ENCODE data around the gene DNAJC25.
"Not testable (repeated sequence)": the region's sequence is repeated elsewhere in the genome, so short reads cannot be mapped to it uniquely, and the experiment has no call there.

GRCh38 chr9:111617349-111617748, 13.8 kb upstream of the DNAJC25 start:
- not testable (repeated sequence) for TF ChIP-seq POLR2A (IDR thresholded peaks at IDR 0.05; ENCODE audit: low read length); GATA1 (IDR thresholded peaks at IDR 0.05; ENCODE audit: low read depth, low read length)

All from erythroblast (primary cell).